ENCODE data around the gene RNF157. TPM values are rescaled to one million over a fixed set of nuclear protein-coding genes. Genes with fewer than 3 reads are reported as not detected.
A peak's percentile ranks its signal among the peaks of the same experiment; 100 is the strongest.

RNF157 gene
- 6.8 TPM for total RNA-seq

DNA sequence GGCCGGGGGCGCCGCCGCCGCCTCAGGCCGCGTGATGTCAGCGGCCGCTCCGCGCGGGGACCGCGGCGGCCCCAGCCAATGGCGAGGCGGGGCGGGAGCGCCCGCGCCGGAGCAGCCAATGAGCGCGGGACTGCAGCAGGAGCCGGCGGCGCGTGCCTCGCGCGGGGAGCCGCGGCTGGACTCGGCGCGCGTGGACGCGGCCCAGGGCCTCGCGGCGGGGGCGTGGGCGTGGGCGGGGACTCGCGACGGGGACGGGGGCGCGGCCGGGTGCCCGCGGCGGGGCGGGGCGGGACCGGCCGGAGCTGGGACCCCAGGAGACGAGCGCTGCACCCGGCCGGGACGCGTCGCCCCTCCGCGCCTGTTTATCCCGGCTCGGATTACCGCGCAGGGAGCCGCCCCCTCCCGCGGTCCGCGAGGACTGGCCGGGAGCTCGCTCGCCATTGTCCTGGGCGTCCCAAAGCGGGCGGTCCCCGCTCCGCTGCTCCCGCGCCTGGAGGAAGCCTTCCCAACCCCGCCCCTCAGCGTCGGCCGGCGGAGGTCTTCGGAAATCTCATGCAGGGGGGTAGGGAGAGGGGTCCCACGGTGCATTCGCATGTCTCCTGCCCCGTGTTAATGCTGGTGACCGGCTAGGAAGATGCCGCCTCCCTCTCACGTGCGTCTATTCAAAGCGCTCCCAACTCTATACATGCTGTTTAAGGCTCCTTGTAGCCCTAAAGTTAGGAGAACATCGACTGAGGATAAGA is at the start of gene RNF157:
Gene RNF157 (minus strand): TSS at position 33 of the 743 bp plus-strand sequence. CDS start 253 bp downstream, outside the sequence.
- Histone ChIP-seq H3K9me3 (ENCODE audit: control insufficient read depth in 3 of 3, low read length in 3 of 3) (no peaks in the 10 kb centered on the region), H3K4me3 (ENCODE audit: low read length in 3 of 3) (peak within 1 kb of the TSS; percentile 74 to 95 (median 86)), H3K4me1 (ENCODE audit: control insufficient read depth in 3 of 3, insufficient read depth in 3 of 3, low read length in 3 of 3) (peaks cover 21 to 36% (median 24%) of the 10 kb centered on the region in 3 donors), H3K27ac (ENCODE audit: low read depth, low read length) (peak within 1 kb of the TSS; percentile 71), H3K27me3 (ENCODE audit: control insufficient read depth in 3 of 3, insufficient read depth in 3 of 3, low read length in 3 of 3) (peaks cover 0 to 3% (median 0%) of the 10 kb centered on the region in 3 donors), H3K36me3 (ENCODE audit: control insufficient read depth in 3 of 3, insufficient read depth in 3 of 3, low read length in 3 of 3) (no peaks in the 10 kb centered on the region), H3K9ac (ENCODE audit: low read depth in 1 of 3, low read length in 3 of 3) (peak within 1 kb of the TSS; percentile 79 to 93 (median 89))

GRCh38 chr17:76281573-76282371 is 41.5 kb upstream of the RNF157 start:
- Histone ChIP-seq H3K9me3 (ENCODE audit: control insufficient read depth in 3 of 3, low read length in 3 of 3) (no peaks in the 10 kb centered on the region), H3K9ac (ENCODE audit: low read depth in 1 of 3, low read length in 3 of 3) (peak overlapping the region in 1 of 3 donors; percentile 45), H3K4me1 (ENCODE audit: control insufficient read depth in 3 of 3, insufficient read depth in 3 of 3, low read length in 3 of 3) (peaks cover 23 to 25% (median 23%) of the 10 kb centered on the region in 3 donors), H3K27ac (ENCODE audit: low read depth, low read length) (no peak overlapping the region), H3K27me3 (ENCODE audit: control insufficient read depth in 3 of 3, insufficient read depth in 3 of 3, low read length in 3 of 3) (no peaks in the 10 kb centered on the region), H3K36me3 (ENCODE audit: control insufficient read depth in 3 of 3, insufficient read depth in 3 of 3, low read length in 3 of 3) (peaks cover 0 to 3% (median 2%) of the 10 kb centered on the region in 3 donors), H3K4me3 (ENCODE audit: low read length in 3 of 3) (no peak overlapping the region)

GRCh38 chr17:76280650-76281049 is 40.4 kb upstream of the RNF157 start:
- peaks cover 23 to 25% (median 23%) of the 10 kb centered on the region in 3 donors for H3K4me1 ChIP-seq (ENCODE audit: control insufficient read depth in 3 of 3, insufficient read depth in 3 of 3, low read length in 3 of 3)
- no peaks in the 10 kb centered on the region for H3K9me3 ChIP-seq (ENCODE audit: control insufficient read depth in 3 of 3, low read length in 3 of 3)
- H3K4me3 ChIP-seq (ENCODE audit: low read length in 3 of 3), result no peak overlapping the region
- no peaks in the 10 kb centered on the region for H3K27me3 ChIP-seq (ENCODE audit: control insufficient read depth in 3 of 3, insufficient read depth in 3 of 3, low read length in 3 of 3)
- no peak overlapping the region for H3K9ac ChIP-seq (ENCODE audit: low read depth in 1 of 3, low read length in 3 of 3)
- no peak overlapping the region for H3K27ac ChIP-seq (ENCODE audit: low read depth, low read length)
- peaks cover 0 to 3% (median 2%) of the 10 kb centered on the region in 3 donors for H3K36me3 ChIP-seq (ENCODE audit: control insufficient read depth in 3 of 3, insufficient read depth in 3 of 3, low read length in 3 of 3)

- no peaks in the 10 kb centered on the region for H3K27me3 ChIP-seq (ENCODE audit: control insufficient read depth in 3 of 3, insufficient read depth in 3 of 3, low read length in 3 of 3)
- H3K9me3 ChIP-seq (ENCODE audit: control insufficient read depth in 3 of 3, low read length in 3 of 3), result no peaks in the 10 kb centered on the region
- H3K9ac ChIP-seq (ENCODE audit: low read depth in 1 of 3, low read length in 3 of 3), result peak overlapping the region in 1 of 3 donors; percentile 64
- H3K36me3 ChIP-seq (ENCODE audit: control insufficient read depth in 3 of 3, insufficient read depth in 3 of 3, low read length in 3 of 3), result peaks cover 0 to 3% (median 2%) of the 10 kb centered on the region in 3 donors
- H3K4me1 ChIP-seq (ENCODE audit: control insufficient read depth in 3 of 3, insufficient read depth in 3 of 3, low read length in 3 of 3), result peaks cover 23 to 32% (median 27%) of the 10 kb centered on the region in 3 donors
- H3K4me3 ChIP-seq (ENCODE audit: low read length in 3 of 3), result no peak overlapping the region
- no peak overlapping the region for H3K27ac ChIP-seq (ENCODE audit: low read depth, low read length)
Measured at GRCh38 chr17:76279742-76280287, 39.5 kb upstream of the RNF157 start.

GRCh38 chr17:76278952-76279741 is 38.9 kb upstream of the RNF157 start:
- no peaks in the 10 kb centered on the region for H3K9me3 ChIP-seq (ENCODE audit: control insufficient read depth in 3 of 3, low read length in 3 of 3)
- H3K4me3 ChIP-seq (ENCODE audit: low read length in 3 of 3), result peak overlapping the region; percentile 1 to 63 (median 53)
- peaks cover 25 to 33% (median 27%) of the 10 kb centered on the region in 3 donors for H3K4me1 ChIP-seq (ENCODE audit: control insufficient read depth in 3 of 3, insufficient read depth in 3 of 3, low read length in 3 of 3)
- peaks cover 0 to 3% (median 2%) of the 10 kb centered on the region in 3 donors for H3K36me3 ChIP-seq (ENCODE audit: control insufficient read depth in 3 of 3, insufficient read depth in 3 of 3, low read length in 3 of 3)
- H3K27me3 ChIP-seq (ENCODE audit: control insufficient read depth in 3 of 3, insufficient read depth in 3 of 3, low read length in 3 of 3), result no peaks in the 10 kb centered on the region
- H3K9ac ChIP-seq (ENCODE audit: low read depth in 1 of 3, low read length in 3 of 3), result peak overlapping the region in 1 of 3 donors; percentile 64
- H3K27ac ChIP-seq (ENCODE audit: low read depth, low read length), result no peak overlapping the region

DNA sequence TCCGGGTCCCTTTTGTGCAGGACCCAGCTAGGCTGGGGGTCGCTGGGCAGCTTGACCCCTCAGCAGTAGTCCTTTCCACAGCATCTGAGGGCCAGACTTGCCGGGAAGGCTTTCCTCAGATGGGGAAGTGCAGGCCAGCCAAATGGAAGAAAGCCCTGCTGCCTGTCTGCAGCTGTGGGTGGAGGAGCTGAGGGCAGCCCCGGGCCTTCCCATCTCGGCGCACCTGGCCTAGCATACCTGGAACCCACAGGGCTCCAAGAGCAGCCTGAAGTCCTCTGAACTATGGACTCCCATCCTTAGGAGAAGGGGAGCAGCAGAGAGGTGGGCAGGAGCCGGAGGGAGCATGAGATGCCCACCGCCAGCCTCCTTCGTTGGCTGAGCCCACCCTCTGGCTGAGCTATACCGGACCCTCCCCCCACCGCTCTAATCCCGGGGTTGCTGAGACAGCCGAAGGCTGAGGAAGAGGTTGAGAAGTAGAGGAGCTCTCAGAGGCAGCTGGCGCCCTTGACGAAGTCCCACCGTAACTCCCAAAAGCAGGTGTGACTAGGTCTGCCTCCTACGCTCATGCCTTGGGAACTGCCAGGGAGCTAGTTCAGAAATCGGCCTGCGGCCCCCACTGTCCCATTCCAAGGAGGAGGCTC is 38.1 kb upstream of the RNF157 start:
- H3K36me3 ChIP-seq (ENCODE audit: control insufficient read depth in 3 of 3, insufficient read depth in 3 of 3, low read length in 3 of 3), result peaks cover 0 to 3% (median 2%) of the 10 kb centered on the region in 3 donors
- H3K4me1 ChIP-seq (ENCODE audit: control insufficient read depth in 3 of 3, insufficient read depth in 3 of 3, low read length in 3 of 3), result peaks cover 25 to 35% (median 27%) of the 10 kb centered on the region in 3 donors

GRCh38 chr17:76277300-76278267 is 37.3 kb upstream of the RNF157 start:
- Histone ChIP-seq H3K27me3 (ENCODE audit: control insufficient read depth in 3 of 3, insufficient read depth in 3 of 3, low read length in 3 of 3) (no peaks in the 10 kb centered on the region), H3K36me3 (ENCODE audit: control insufficient read depth in 3 of 3, insufficient read depth in 3 of 3, low read length in 3 of 3) (peaks cover 0 to 3% (median 2%) of the 10 kb centered on the region in 3 donors), H3K4me3 (ENCODE audit: low read length in 3 of 3) (no peak overlapping the region), H3K4me1 (ENCODE audit: control insufficient read depth in 3 of 3, insufficient read depth in 3 of 3, low read length in 3 of 3) (peaks cover 27 to 41% (median 33%) of the 10 kb centered on the region in 3 donors), H3K27ac (ENCODE audit: low read depth, low read length) (no peak overlapping the region), H3K9ac (ENCODE audit: low read depth in 1 of 3, low read length in 3 of 3) (no peak overlapping the region), H3K9me3 (ENCODE audit: control insufficient read depth in 3 of 3, low read length in 3 of 3) (no peaks in the 10 kb centered on the region)

More for the DNA sequence above, 38.1 kb upstream of the RNF157 start:
- Histone ChIP-seq H3K27ac (ENCODE audit: low read depth, low read length) (no peak overlapping the region), H3K9ac (ENCODE audit: low read depth in 1 of 3, low read length in 3 of 3) (peak overlapping the region in 1 of 3 donors; percentile 33), H3K4me3 (ENCODE audit: low read length in 3 of 3) (no peak overlapping the region), H3K27me3 (ENCODE audit: control insufficient read depth in 3 of 3, insufficient read depth in 3 of 3, low read length in 3 of 3) (no peaks in the 10 kb centered on the region), H3K9me3 (ENCODE audit: control insufficient read depth in 3 of 3, low read length in 3 of 3) (no peaks in the 10 kb centered on the region)

DNA sequence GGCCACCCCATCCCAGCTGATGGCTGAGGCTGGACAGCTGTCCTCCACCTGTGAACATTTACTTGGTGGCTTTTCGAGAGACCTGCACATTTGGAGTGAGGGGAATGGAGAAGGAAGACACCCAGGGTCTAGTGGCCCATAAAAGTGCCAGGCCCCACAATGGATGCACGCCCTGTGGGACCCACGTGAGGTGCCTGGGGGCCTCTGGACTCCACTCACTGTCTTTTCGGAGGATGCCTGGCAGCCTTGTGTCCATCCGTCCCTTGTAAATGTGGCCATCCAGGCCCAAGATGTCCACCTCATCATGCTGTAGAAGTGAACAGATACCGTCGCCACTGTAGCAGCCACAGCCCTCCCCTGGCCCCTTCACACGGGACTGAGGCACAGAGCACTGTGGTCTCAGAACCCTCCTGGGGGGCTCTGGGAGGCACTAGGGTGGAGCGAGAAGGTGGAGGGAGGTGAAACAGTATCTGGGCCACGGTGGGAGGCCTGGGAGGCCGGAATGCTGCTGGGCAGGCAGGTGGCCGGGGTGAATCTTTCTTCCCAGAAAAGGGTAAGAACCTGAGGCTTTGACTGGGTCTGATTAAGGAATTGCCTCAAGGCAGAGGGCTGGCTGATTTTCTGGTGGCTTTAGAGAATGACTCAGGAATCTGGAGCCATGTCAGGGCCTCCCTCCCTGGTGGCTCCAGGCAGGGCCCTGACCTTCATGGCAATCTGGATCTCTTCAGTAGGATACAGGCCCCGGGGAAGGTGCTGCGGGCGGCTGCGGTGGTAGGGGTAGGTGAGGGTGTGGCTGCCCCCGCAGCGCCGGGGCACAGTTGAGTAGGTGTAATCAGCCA is 36.4 kb upstream of the RNF157 start:
- no peak overlapping the region for H3K27ac ChIP-seq (ENCODE audit: low read depth, low read length)
- H3K9ac ChIP-seq (ENCODE audit: low read depth in 1 of 3, low read length in 3 of 3), result no peak overlapping the region

More for the DNA sequence above, 36.4 kb upstream of the RNF157 start:
- Histone ChIP-seq H3K27me3 (ENCODE audit: control insufficient read depth in 3 of 3, insufficient read depth in 3 of 3, low read length in 3 of 3) (no peaks in the 10 kb centered on the region), H3K4me3 (ENCODE audit: low read length in 3 of 3) (no peak overlapping the region), H3K9me3 (ENCODE audit: control insufficient read depth in 3 of 3, low read length in 3 of 3) (no peaks in the 10 kb centered on the region), H3K36me3 (ENCODE audit: control insufficient read depth in 3 of 3, insufficient read depth in 3 of 3, low read length in 3 of 3) (peaks cover 0 to 3% (median under 1%) of the 10 kb centered on the region in 3 donors), H3K4me1 (ENCODE audit: control insufficient read depth in 3 of 3, insufficient read depth in 3 of 3, low read length in 3 of 3) (peaks cover 26 to 44% (median 36%) of the 10 kb centered on the region in 3 donors)

All from skeletal muscle tissue (tissue), 4 donors.